Measurements from ENCODE around the gene FAM20A. TPM values are rescaled to one million over a fixed set of nuclear protein-coding genes. Genes with fewer than 3 reads are reported as not detected.

The FAM20A gene
- total RNA-seq (ENCODE audit: low replicate concordance), result 11.5 and 24.8 TPM in 2 replicates
- long read RNA-seq, partial matches to known transcripts, result 3 of 7 reads
- long read RNA-seq, other reads (novel, unspliced or antisense), result 2 of 7 reads

DNA sequence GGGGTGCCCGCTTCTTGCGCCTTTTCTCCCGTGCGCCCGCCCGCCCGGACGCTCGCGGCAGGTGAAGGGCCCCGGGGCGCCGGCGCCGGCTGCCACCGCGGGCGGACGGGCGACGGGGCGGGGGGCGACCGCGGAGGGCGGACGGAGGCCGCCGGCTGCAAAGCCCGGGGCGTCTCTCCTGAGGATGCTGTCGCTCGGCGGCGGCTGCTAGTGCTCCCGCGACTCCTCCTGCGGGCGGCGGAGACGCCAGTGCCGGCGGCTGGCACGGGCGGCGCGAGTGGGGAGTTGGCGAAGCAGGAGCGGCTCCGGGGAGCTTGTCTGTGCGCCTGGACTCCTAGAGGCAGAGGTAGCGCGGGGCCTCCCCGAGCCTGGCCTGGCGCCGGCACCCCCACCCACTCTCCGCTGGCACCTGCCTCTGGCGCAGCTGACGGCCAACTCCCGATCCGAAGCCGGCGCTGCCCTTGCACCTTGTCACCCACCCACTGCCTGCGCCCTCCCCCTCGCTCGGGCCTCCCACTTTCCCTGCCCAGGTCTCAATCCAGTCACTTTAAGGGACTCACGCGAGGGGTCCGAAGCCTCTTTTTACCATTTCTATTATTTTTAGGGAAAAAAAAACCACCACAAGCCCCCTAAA is at the start of gene FAM20A:
Gene FAM20A, minus strand, starts transcription at position 437 of the 634 bp plus-strand sequence. CDS start 701 bp downstream, outside the sequence.
- peak; percentile 70 for DNase-seq (ENCODE audit: extremely low spot score, unreplicated experiment)
- no peaks in the 10 kb centered on the region for H3K36me3 Mint-ChIP-seq
- H3K4me3 Mint-ChIP-seq, result peak within 1 kb of the TSS; percentile 92
- no peak within 1 kb of the TSS for H3K27ac Mint-ChIP-seq
- H3K27me3 Mint-ChIP-seq, result peaks cover 63% of the 10 kb centered on the region
- peaks cover 8% of the 10 kb centered on the region for H3K4me1 Mint-ChIP-seq (ENCODE audit: unreplicated experiment)
- TF ChIP-seq, protein P1, sequence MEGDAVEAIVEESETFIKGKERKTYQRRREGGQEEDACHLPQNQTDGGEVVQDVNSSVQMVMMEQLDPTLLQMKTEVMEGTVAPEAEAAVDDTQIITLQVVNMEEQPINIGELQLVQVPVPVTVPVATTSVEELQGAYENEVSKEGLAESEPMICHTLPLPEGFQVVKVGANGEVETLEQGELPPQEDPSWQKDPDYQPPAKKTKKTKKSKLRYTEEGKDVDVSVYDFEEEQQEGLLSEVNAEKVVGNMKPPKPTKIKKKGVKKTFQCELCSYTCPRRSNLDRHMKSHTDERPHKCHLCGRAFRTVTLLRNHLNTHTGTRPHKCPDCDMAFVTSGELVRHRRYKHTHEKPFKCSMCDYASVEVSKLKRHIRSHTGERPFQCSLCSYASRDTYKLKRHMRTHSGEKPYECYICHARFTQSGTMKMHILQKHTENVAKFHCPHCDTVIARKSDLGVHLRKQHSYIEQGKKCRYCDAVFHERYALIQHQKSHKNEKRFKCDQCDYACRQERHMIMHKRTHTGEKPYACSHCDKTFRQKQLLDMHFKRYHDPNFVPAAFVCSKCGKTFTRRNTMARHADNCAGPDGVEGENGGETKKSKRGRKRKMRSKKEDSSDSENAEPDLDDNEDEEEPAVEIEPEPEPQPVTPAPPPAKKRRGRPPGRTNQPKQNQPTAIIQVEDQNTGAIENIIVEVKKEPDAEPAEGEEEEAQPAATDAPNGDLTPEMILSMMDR (conservative IDR thresholded peaks at IDR 0.05), result no peak
- H3K9me3 Mint-ChIP-seq, result no peaks in the 10 kb centered on the region

DNA sequence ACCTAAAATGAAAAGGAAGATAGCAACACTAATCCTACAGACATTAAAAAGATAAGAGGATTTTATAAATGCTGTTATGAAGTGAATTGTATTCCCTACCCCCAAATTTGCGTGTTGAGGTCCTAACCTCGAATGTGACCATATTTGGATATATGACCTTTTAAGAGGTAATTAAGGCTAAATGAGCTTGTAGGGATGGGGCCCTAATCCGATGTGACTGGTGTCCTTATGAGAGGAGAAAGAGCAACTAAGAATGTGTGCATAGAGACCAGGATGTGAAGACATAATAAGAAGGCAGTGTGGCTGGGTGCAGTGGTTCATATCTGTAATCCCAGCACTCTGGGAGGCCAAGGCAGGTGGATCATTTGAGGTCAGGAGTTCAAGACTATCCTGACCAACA is 48.2 kb upstream of the FAM20A start:
- Mint-ChIP-seq H3K4me1 (ENCODE audit: unreplicated experiment) (no peaks in the 10 kb centered on the region), H3K4me3 (no peak overlapping the region), H3K27me3 (peaks cover 5% of the 10 kb centered on the region), H3K9me3 (peaks cover 4% of the 10 kb centered on the region), H3K36me3 (no peaks in the 10 kb centered on the region), H3K27ac (no peak overlapping the region)
- no peak for DNase-seq (ENCODE audit: extremely low spot score, unreplicated experiment)
- TF ChIP-seq, protein P1 (conservative IDR thresholded peaks at IDR 0.05), result no peak

DNA sequence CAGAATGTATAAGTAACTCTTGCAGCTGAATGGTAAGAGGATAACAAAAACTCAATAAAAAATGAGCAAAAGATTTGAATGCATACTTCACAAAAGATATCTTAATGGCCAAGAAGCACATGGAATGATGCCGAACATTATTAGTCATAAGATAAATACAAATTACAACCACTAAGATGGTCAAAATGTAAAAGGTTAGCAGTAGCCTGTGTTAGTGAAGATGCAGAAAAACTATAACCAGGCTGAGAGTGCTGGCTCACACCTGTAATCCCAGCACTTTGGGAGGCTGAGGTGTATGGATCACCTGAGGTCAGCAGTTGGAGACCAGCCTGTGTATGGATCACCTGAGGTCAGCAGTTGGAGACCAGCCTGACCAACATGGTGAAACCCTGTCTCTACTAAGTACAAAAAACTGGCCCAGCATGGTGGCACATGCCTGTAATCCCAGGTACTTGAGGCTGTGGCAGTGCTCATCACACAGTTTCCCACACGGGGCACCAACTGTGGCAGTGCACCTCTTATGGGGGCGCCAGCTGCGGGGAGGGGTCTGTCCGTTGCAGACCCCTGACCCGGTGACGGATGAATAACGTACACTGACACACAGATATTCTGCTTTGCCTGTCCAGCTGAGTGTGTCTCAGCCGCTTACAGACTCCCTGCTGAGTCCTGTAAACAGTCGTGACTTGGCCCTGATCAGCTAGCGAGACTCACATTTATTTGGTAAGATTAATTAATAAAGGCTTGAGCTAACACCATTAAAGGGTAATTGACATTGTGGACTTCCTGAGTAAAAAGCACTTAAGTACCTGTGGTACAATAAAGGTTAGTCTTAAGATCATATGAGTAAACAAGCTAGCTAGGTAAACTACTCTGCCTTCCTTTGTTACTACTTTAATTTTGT is 45.7 kb upstream of the FAM20A start:
- no peaks in the 10 kb centered on the region for H3K4me1 Mint-ChIP-seq (ENCODE audit: unreplicated experiment)
- peaks cover 6% of the 10 kb centered on the region for H3K27me3 Mint-ChIP-seq
- H3K27ac Mint-ChIP-seq, result no peak overlapping the region
- no peak for DNase-seq (ENCODE audit: extremely low spot score, unreplicated experiment)
- TF ChIP-seq, protein P1 (conservative IDR thresholded peaks at IDR 0.05), result no peak
- no peak overlapping the region for H3K4me3 Mint-ChIP-seq
- peaks cover 4% of the 10 kb centered on the region for H3K9me3 Mint-ChIP-seq
- no peaks in the 10 kb centered on the region for H3K36me3 Mint-ChIP-seq

DNA sequence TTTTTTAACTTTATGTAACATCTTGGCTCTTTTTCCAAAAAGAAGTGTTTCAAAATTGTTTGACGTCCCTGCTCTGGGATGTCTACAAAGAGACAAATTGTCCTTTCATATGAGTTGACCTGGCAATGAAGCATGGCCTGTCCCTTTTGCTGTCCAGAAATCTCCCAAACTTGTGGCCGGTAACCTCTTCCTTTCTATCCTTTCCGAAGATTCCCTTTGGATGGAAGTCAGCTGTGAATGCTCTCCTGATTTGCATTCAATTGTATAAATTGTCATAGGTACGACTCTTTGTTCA is 40.9 kb upstream of the FAM20A start:
- H3K4me1 Mint-ChIP-seq (ENCODE audit: unreplicated experiment), result no peaks in the 10 kb centered on the region
- H3K27ac Mint-ChIP-seq, result no peak overlapping the region
- H3K4me3 Mint-ChIP-seq, result no peak overlapping the region
- H3K9me3 Mint-ChIP-seq, result no peaks in the 10 kb centered on the region
- H3K27me3 Mint-ChIP-seq, result peaks cover 3% of the 10 kb centered on the region
- no peaks in the 10 kb centered on the region for H3K36me3 Mint-ChIP-seq
- no peak for DNase-seq (ENCODE audit: extremely low spot score, unreplicated experiment)
- TF ChIP-seq, protein P1 (conservative IDR thresholded peaks at IDR 0.05), result no peak

DNA sequence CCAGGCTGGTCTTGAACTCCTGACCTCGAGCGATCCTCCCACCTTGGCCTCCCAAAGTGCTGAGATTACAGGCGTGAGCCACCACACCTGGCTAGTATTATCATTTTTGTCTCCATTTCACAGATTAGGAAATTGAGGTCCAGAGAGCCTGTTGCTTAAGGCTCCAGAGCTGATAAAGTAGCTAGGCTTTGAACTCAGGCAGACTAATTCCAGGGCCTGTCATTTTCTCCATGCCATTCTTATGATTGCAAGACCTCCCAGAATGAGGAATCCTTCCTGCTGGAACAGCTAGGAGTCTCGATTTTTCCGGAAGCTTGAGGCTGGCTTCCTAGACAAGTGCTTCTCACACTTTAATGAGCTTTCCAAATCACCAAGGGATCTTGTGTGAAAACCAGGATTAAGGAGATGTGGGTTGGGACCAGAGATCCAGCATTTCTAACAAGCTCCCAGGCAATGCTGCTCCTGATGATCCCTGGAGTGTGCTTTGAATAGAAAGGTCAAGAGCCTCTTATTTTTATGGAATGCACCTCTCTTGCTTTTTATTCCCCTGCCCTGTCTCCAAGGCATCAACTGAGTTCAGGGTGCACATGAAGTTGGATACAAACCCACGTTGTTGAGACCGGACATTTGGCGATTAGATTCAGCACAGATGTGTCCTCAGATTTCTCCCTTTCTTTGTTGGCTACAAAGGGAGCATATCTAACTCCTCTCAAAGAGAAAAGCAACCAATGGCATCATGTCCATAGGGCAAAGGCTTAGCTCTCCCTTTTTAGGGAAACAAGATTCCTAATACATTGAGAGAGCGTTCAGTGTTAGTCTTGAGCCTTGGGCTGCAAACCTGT is 40.3 kb upstream of the FAM20A start:
- Mint-ChIP-seq H3K27ac (no peak overlapping the region), H3K4me1 (ENCODE audit: unreplicated experiment) (no peaks in the 10 kb centered on the region), H3K27me3 (peaks cover 3% of the 10 kb centered on the region), H3K4me3 (no peak overlapping the region), H3K9me3 (no peaks in the 10 kb centered on the region), H3K36me3 (no peaks in the 10 kb centered on the region)
- DNase-seq (ENCODE audit: extremely low spot score, unreplicated experiment), result no peak
- TF ChIP-seq, protein P1 (conservative IDR thresholded peaks at IDR 0.05), result no peak
